A549 (cell line): Measurements from ENCODE around the gene GGN.

ENCODE experiments used
- CHD4 ChIP-seq: fragments of 200-600 bp; sonication (generic); IDR thresholded peaks from 2 replicates; pipeline ENCODE4 v1.6.1; 2016; ENCODE audit warnings: antibody characterized with exemption, mild to moderate bottlenecking, borderline replicate concordance
- EP300 ChIP-seq, 2 experiments: fragments of >200 bp; sonication (Bioruptor Twin); formaldehyde crosslinking; IDR thresholded peaks; 2 replicates in 1 of 2; 3 replicates in 1 of 2; pipeline ENCODE4 v1.6.1; 2016 to 2017
- ESRRA ChIP-seq: fragments of 150-350 bp; IDR thresholded peaks from 2 replicates; pipeline ENCODE4 v1.6.1; 2014; ENCODE audit warnings: mild to moderate bottlenecking, low read length, borderline replicate concordance
- KDM1A ChIP-seq: fragments of 200-600 bp; sonication (generic); IDR thresholded peaks from 2 replicates; pipeline ENCODE4 v1.6.1; 2016; ENCODE audit warnings: low read depth, mild to moderate bottlenecking
- NPAS2 ChIP-seq: fragments of 250-450 bp; sonication (Bioruptor Pico); IDR thresholded peaks from 2 replicates; pipeline ENCODE4 v1.8.0; 2022; ENCODE audit warnings: mild to moderate bottlenecking, moderate library complexity, borderline replicate concordance
- PHF8 ChIP-seq: fragments of 200-600 bp; sonication (generic); IDR thresholded peaks from 2 replicates; pipeline ENCODE4 v1.6.1; 2016; ENCODE audit warnings: low read depth, mild to moderate bottlenecking, antibody characterized with exemption, moderate library complexity, borderline replicate concordance
- RAD21 ChIP-seq, 2 experiments: fragments of >200 bp in 1 of 2; sonication (Bioruptor Twin) in 1 of 2; formaldehyde crosslinking in 1 of 2; IDR thresholded peaks in 1 of 2; conservative IDR thresholded peaks in 1 of 2; 2 replicates in 1 of 2; 3 replicates in 1 of 2; pipeline ENCODE4 v1.6.1; 2012 to 2018; ENCODE audit warnings: inconsistent platforms in 1 of 2
- RFX5 ChIP-seq: fragments of 450-650 bp; IDR thresholded peaks from 2 replicates; pipeline ENCODE4 v1.7.1; 2014; ENCODE audit warnings: antibody characterized with exemption, mild to moderate bottlenecking, moderate library complexity
- SREBF2 ChIP-seq: fragments of 450-650 bp; IDR thresholded peaks from 2 replicates; pipeline ENCODE4 v1.6.1; 2014; ENCODE audit warnings: mild to moderate bottlenecking, moderate library complexity
- TF ChIP-seq, protein P1 (sequence below): fragments of >200 bp; sonication (Bioruptor Twin); formaldehyde crosslinking; IDR thresholded peaks from 3 replicates; pipeline ENCODE4 v1.5.1; 2016
- TF ChIP-seq, protein P2 (sequence below): fragments of 450-650 bp; IDR thresholded peaks from 2 replicates; pipeline ENCODE4 v1.6.1; 2014; ENCODE audit warnings: antibody characterized with exemption
- TF ChIP-seq, protein P3 (sequence below): IDR thresholded peaks from 2 replicates; pipeline ENCODE4 v1.6.1; 2012

DNA sequence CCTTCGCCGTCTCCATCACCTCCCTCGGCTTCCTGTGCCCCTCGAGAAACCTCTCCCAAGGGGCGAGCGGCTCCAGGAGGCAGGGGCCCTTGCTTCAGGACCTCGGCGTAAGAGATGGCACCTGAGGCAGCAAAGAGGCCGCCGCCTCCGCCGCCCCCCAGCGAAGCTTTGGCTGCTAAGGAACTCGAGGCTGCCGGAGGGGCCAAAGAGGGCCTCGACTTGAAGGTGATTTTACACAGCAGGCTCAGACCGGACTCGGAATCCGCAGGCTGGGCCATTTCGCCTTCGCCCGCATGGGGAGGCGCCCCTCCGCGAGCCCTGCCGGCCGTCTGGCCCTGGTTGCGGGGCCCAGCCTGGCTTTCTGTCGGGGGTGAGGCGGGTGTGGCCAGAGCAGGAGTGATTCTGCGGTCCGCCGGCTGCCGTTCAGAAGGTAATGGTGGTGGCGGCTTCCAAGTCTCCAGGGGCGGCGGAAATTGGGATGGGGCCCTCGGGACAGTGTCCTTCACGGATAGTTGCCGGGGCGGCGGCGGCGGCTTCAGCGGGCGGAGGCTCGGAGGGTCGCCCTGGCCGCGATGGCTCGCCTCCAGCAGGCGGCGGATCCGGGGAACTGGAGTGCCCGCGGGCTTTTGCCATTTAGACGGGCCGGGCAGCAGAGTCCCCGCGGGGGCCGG is 1.4 kb downstream of the GGN start:
- TF ChIP-seq, protein P1, sequence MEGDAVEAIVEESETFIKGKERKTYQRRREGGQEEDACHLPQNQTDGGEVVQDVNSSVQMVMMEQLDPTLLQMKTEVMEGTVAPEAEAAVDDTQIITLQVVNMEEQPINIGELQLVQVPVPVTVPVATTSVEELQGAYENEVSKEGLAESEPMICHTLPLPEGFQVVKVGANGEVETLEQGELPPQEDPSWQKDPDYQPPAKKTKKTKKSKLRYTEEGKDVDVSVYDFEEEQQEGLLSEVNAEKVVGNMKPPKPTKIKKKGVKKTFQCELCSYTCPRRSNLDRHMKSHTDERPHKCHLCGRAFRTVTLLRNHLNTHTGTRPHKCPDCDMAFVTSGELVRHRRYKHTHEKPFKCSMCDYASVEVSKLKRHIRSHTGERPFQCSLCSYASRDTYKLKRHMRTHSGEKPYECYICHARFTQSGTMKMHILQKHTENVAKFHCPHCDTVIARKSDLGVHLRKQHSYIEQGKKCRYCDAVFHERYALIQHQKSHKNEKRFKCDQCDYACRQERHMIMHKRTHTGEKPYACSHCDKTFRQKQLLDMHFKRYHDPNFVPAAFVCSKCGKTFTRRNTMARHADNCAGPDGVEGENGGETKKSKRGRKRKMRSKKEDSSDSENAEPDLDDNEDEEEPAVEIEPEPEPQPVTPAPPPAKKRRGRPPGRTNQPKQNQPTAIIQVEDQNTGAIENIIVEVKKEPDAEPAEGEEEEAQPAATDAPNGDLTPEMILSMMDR = no peak
- TF ChIP-seq RAD21 (conservative IDR thresholded peaks at IDR 0.05 in 1 of 2, IDR thresholded peaks at IDR 0.05 in 1 of 2) (no peak), RFX5 (no peak), NPAS2 (CRISPR knock-in tag) (no peak), PHF8 (no peak), EP300 (IDR thresholded peaks at IDR 0.05) (no peak), CHD4 (no peak), SREBF2 (no peak), ESRRA (no peak), KDM1A (no peak)
- TF ChIP-seq, protein P2, sequence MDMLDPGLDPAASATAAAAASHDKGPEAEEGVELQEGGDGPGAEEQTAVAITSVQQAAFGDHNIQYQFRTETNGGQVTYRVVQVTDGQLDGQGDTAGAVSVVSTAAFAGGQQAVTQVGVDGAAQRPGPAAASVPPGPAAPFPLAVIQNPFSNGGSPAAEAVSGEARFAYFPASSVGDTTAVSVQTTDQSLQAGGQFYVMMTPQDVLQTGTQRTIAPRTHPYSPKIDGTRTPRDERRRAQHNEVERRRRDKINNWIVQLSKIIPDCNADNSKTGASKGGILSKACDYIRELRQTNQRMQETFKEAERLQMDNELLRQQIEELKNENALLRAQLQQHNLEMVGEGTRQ = no peak
- TF ChIP-seq, protein P3, sequence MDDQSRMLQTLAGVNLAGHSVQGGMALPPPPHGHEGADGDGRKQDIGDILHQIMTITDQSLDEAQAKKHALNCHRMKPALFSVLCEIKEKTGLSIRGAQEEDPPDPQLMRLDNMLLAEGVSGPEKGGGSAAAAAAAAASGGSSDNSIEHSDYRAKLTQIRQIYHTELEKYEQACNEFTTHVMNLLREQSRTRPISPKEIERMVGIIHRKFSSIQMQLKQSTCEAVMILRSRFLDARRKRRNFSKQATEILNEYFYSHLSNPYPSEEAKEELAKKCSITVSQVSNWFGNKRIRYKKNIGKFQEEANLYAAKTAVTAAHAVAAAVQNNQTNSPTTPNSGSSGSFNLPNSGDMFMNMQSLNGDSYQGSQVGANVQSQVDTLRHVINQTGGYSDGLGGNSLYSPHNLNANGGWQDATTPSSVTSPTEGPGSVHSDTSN = no peak
